ENCODE results near the gene CENPE. TPM values are rescaled to one million over a fixed set of nuclear protein-coding genes. Genes with fewer than 3 reads are reported as not detected.
"Not testable (repeated sequence)": the region's sequence is repeated elsewhere in the genome, so short reads cannot be mapped to it uniquely, and the experiment has no call there.

Gene CENPE
- total and polyA plus RNA-seq, 2 of the 4 experiments (the other 2 are of a cell fraction), result 3.7 to 14.5 TPM

- H4K5ac ChIP-seq (ENCODE audit: low read depth, low read length); H3K36me3 ChIP-seq (ENCODE audit: control insufficient read depth, insufficient read depth, low read length); H3K18ac ChIP-seq (ENCODE audit: low read depth, low read length); H4K8ac ChIP-seq (ENCODE audit: low read depth in 2 of 2, low read length in 2 of 2); H3K4me3 ChIP-seq (ENCODE audit: insufficient read depth, low read depth, low read length); CTCF ChIA-PET; dilution Hi-C loops (cut with HindIII; ENCODE audit: low sequenced_read_pairs, unreplicated experiment); H3K4me2 ChIP-seq (ENCODE audit: low read depth, low read length); H2AFZ ChIP-seq (replicated peaks; ENCODE audit: low read length, poor library complexity); H2AK9ac ChIP-seq (replicated peaks; ENCODE audit: low read depth, low read length, poor library complexity); H3K14ac ChIP-seq (replicated peaks; ENCODE audit: low read depth, low read length); H2BK120ac ChIP-seq (ENCODE audit: low read depth, low read length); H3K27ac ChIP-seq (ENCODE audit: insufficient read depth, low read length); H3K56ac ChIP-seq (ENCODE audit: extremely low read depth, insufficient read depth, low read length); H4K20me1 ChIP-seq (ENCODE audit: insufficient read depth, low read length); intact Hi-C loops (cut with micrococcal nuclease); H3K4ac ChIP-seq (ENCODE audit: low read depth, low read length); H3K79me1 ChIP-seq (ENCODE audit: low read depth in 1 of 2, low read length in 2 of 2); H3K9ac ChIP-seq (ENCODE audit: low read depth, low read length); H3K4me1 ChIP-seq (ENCODE audit: control insufficient read depth, insufficient read depth, low read length); H3K27me3 ChIP-seq (ENCODE audit: control insufficient read depth, insufficient read depth, low read length); H3K23ac ChIP-seq (ENCODE audit: low read depth, low read length); H2BK20ac ChIP-seq (ENCODE audit: low read depth, low read length); H2BK15ac ChIP-seq (ENCODE audit: low read depth, low read length); H2AK5ac ChIP-seq (ENCODE audit: low read depth, low read length); ATAC-seq (ENCODE audit: low read depth); DNase-seq; POLR2A ChIA-PET (ENCODE audit: unreplicated experiment); H4K91ac ChIP-seq (ENCODE audit: insufficient read depth, low read depth, low read length); BruUV-seq (replicated peaks); H3K9me3 ChIP-seq (ENCODE audit: control insufficient read depth, insufficient read depth, low read length); H3K9me1 ChIP-seq (ENCODE audit: insufficient read depth, low read length); H2BK5ac ChIP-seq (ENCODE audit: low read depth, low read length, poor library complexity, severe bottlenecking): not testable (repeated sequence)
- in situ Hi-C loops (cut with MboI; ENCODE audit: low sequenced_read_pairs), result loop anchor here (25.0 kb wide), 2 partner anchors 714 to 1639 kb away; no protein-coding TSS in a partner anchor
- 0% methylated on average over 1 of the region's 4 CpGs; no CpG with 5 or more reads in 1 of the 2 experiments for WGBS, 2 experiments (ENCODE audit: extremely low coverage in 2 of 2, insufficient read length in 1 of 2)
These were observed 25.4 kb upstream of the CENPE start for GRCh38 chr4:103223556-103223955.
